ENCODE data around the gene CHI3L2.

DNA sequence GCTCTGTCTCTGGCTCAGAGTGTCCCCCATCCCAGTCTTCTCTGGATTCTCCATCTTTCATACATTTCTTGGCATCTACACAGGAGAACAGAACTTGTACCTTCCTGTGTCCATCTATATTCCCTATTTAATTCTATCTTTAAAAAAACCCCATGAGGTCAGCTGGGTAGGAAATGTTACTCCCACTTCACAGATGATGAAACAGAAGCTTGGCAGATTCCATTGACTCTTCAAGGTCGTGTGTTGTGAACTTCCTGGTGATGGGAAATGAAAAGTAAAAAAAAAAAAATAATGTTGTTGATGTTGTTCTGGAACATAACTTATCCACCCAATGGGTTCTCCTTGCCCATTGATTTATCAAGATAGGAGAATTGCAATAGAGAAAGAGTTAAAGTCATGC lies 8.9 kb downstream of the CHI3L2 start:
- no peak for TF ChIP-seq REST (IDR thresholded peaks at IDR 0.05; ENCODE audit: insufficient read depth in 1 of 2, low read depth in 2 of 2, low read length in 1 of 2)
- TF ChIP-seq, protein P1, sequence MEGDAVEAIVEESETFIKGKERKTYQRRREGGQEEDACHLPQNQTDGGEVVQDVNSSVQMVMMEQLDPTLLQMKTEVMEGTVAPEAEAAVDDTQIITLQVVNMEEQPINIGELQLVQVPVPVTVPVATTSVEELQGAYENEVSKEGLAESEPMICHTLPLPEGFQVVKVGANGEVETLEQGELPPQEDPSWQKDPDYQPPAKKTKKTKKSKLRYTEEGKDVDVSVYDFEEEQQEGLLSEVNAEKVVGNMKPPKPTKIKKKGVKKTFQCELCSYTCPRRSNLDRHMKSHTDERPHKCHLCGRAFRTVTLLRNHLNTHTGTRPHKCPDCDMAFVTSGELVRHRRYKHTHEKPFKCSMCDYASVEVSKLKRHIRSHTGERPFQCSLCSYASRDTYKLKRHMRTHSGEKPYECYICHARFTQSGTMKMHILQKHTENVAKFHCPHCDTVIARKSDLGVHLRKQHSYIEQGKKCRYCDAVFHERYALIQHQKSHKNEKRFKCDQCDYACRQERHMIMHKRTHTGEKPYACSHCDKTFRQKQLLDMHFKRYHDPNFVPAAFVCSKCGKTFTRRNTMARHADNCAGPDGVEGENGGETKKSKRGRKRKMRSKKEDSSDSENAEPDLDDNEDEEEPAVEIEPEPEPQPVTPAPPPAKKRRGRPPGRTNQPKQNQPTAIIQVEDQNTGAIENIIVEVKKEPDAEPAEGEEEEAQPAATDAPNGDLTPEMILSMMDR (IDR thresholded peaks at IDR 0.05), result no peak
- no peak for TF ChIP-seq TCF7L2 (IDR thresholded peaks at IDR 0.05; ENCODE audit: low read depth, low read length)

Data from Panc1 (cell line).